SKM-1 (cell line): Measurements from ENCODE around the gene TMEM107.

ENCODE experiments used
- DNase-seq: peaks from one replicate; lab custom pipeline; 2025; ENCODE audit not compliant: unreplicated experiment; lab: John Stamatoyannopoulos, UW

TMEM107 gene

GRCh38 chr17:8138672-8139371, 37.4 kb downstream of the TMEM107 start:
- DNase-seq: peak; percentile 65

GRCh38 chr17:8138374-8138671, 37.9 kb downstream of the TMEM107 start:
- no peak for DNase-seq

GRCh38 chr17:8137645-8138373, 38.4 kb downstream of the TMEM107 start:
- no peak for DNase-seq

GRCh38 chr17:8133941-8134340, 42.2 kb downstream of the TMEM107 start:
- no peak for DNase-seq

- DNase-seq: no peak
Observed at GRCh38 chr17:8133399-8133798, 42.8 kb downstream of the TMEM107 start.

GRCh38 chr17:8131844-8132441, 44.2 kb downstream of the TMEM107 start:
- DNase-seq: no peak

GRCh38 chr17:8128125-8128784, 47.9 kb downstream of the TMEM107 start:
- DNase-seq: no peak

GRCh38 chr17:8126491-8127066, 49.6 kb downstream of the TMEM107 start:
- no peak for DNase-seq

- no peak for DNase-seq
Observed at GRCh38 chr17:8125947-8126490, 50.2 kb downstream of the TMEM107 start.

GRCh38 chr17:8125154-8125946, 50.8 kb downstream of the TMEM107 start:
- no peak for DNase-seq

GRCh38 chr17:8124350-8125153, 51.6 kb downstream of the TMEM107 start:
- DNase-seq: no peak

GRCh38 chr17:8123695-8124349, 52.4 kb downstream of the TMEM107 start, which contains the start of gene HES7:
TSS of gene HES7 (minus strand) at chr17:8124106. CDS start at chr17:8124084, 22 bp downstream.
- no peak for DNase-seq

- no peak for DNase-seq
Observed at GRCh38 chr17:8122924-8123694, 53.1 kb downstream of the TMEM107 start.
